T-helper 9 cell (primary cell): ENCODE results near the gene LGALS4.
"Not testable (repeated sequence)": the region's sequence is repeated elsewhere in the genome, so short reads cannot be mapped to it uniquely, and the experiment has no call there.

Source experiments
- DNase-seq: peaks from one replicate; pipeline ENCODE4 v3.0.0-alpha.2; 2020
- total RNA-seq, 2 donors: gene quantifications; one replicate each; lab custom pipeline; 2026; lab: John Stamatoyannopoulos, UW

LGALS4 gene
- 0 to 2.3 reads per million in 2 donors for total RNA-seq

GRCh38 chr19:38812841-38813320 is at the start of gene LGALS4:
LGALS4 (minus strand) TSS chr19:38812945; CDS start chr19:38812886, 59 bp downstream.
- no peak for DNase-seq

- no peak for DNase-seq
Observed at GRCh38 chr19:38861368-38861767, 48.6 kb upstream of the LGALS4 start.

GRCh38 chr19:38859631-38860204 is 47.0 kb upstream of the LGALS4 start:
- DNase-seq: not testable (repeated sequence)

GRCh38 chr19:38856813-38857212 is 44.1 kb upstream of the LGALS4 start:
- DNase-seq: no peak

GRCh38 chr19:38855751-38856150 is 43.0 kb upstream of the LGALS4 start:
- DNase-seq: not testable (repeated sequence)

GRCh38 chr19:38854961-38855360 is 42.2 kb upstream of the LGALS4 start:
- DNase-seq: not testable (repeated sequence)

- DNase-seq: no peak
Observed at GRCh38 chr19:38853214-38853613, 40.5 kb upstream of the LGALS4 start.

GRCh38 chr19:38852231-38853044 is 39.7 kb upstream of the LGALS4 start:
- peak; percentile 50 for DNase-seq

GRCh38 chr19:38851622-38852230 is 39.0 kb upstream of the LGALS4 start:
- DNase-seq: peak; percentile 86

- DNase-seq: peak; percentile 30
Observed at GRCh38 chr19:38850976-38851621, 38.4 kb upstream of the LGALS4 start.

- DNase-seq: peak; percentile 92
Observed at GRCh38 chr19:38850436-38850975, 37.8 kb upstream of the LGALS4 start.

- peak; percentile 98 for DNase-seq
Observed at GRCh38 chr19:38849860-38850435, 37.2 kb upstream of the LGALS4 start, which contains the start of gene HNRNPL. HNRNPL (minus strand) TSS chr19:38849986; CDS start chr19:38849966, 20 bp downstream.

- peak; percentile 96 for DNase-seq
Observed at GRCh38 chr19:38849147-38849859, 36.6 kb upstream of the LGALS4 start.

GRCh38 chr19:38848299-38849146 is 35.8 kb upstream of the LGALS4 start:
- no peak for DNase-seq

GRCh38 chr19:38846097-38846496 is 33.4 kb upstream of the LGALS4 start:
- DNase-seq: no peak

- no peak for DNase-seq
Observed at GRCh38 chr19:38845374-38846024, 32.8 kb upstream of the LGALS4 start.

GRCh38 chr19:38844093-38844686 is 31.4 kb upstream of the LGALS4 start:
- DNase-seq: no peak

- no peak for DNase-seq
Observed at GRCh38 chr19:38843175-38843758, 30.5 kb upstream of the LGALS4 start.
